ENCODE results near the gene GDPD3. TPM values are rescaled to one million over a fixed set of nuclear protein-coding genes. Genes with fewer than 3 reads are reported as not detected.

GDPD3 gene
- total RNA-seq, 3 donors from 2014 or later (not counting 1 experiment from before 2014, with no cell fraction given): 5.3 to 14.7 (median 9.1) TPM

DNA sequence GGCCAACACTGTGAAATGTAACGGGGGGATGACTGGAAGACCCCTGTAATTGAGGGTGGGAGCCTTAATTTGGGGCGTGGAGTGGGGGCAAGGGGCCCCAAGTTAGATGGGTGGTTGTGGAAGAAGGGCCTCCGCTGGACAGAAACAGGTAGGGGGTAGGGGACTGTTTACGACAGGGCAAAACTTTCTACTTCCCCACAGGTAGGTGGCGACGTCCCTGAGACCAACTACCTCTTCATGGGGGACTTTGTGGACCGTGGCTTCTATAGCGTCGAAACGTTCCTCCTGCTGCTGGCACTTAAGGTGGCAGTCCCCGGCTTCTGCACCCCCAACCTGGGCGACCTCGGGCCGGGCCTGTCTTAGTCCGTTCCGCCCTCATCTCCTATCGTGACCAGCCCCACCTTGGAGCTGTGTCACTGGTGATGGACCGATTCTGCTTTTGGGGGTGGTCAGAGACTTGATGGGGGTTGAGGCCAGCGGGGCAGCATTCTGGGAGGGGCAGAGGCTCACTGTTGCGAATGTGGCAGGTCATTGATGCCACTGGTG is 30.7 kb downstream of the GDPD3 start:
- no peaks in the 10 kb centered on the region for H3K27me3 Mint-ChIP-seq (ENCODE audit: low read depth in 2 of 2)
- WGBS (ENCODE audit: insufficient coverage): 94% methylated on average over 20 of the region's 20 CpGs
- no peak overlapping the region for H3K4me3 Mint-ChIP-seq
- H3K9me3 Mint-ChIP-seq: no peaks in the 10 kb centered on the region
- peaks cover 7 to 28% of the 10 kb centered on the region in 2 donors for H3K4me1 Mint-ChIP-seq
- Histone ChIP-seq H3K27me3 (ENCODE audit: control insufficient read depth, insufficient read depth, low read length) (no peaks in the 10 kb centered on the region), H3K9me3 (ENCODE audit: control insufficient read depth, insufficient read depth, low read length) (no peaks in the 10 kb centered on the region), H3K36me3 (ENCODE audit: control insufficient read depth, insufficient read depth, low read length) (peaks cover 62% of the 10 kb centered on the region), H3K4me3 (ENCODE audit: low read length) (no peak overlapping the region), H3K27ac (ENCODE audit: low read length) (no peak overlapping the region), H3K4me1 (ENCODE audit: control insufficient read depth, insufficient read depth, low read length) (peaks cover 12% of the 10 kb centered on the region)
- H3K36me3 Mint-ChIP-seq: no peaks in the 10 kb centered on the region
- peak overlapping the region in 1 of 2 donors; percentile 65 for H3K27ac Mint-ChIP-seq
- intact Hi-C loops (cut with micrococcal nuclease): no loop called here
- DNase-seq (no peak), ATAC-seq (no peak)
- TF ChIP-seq, protein P1, sequence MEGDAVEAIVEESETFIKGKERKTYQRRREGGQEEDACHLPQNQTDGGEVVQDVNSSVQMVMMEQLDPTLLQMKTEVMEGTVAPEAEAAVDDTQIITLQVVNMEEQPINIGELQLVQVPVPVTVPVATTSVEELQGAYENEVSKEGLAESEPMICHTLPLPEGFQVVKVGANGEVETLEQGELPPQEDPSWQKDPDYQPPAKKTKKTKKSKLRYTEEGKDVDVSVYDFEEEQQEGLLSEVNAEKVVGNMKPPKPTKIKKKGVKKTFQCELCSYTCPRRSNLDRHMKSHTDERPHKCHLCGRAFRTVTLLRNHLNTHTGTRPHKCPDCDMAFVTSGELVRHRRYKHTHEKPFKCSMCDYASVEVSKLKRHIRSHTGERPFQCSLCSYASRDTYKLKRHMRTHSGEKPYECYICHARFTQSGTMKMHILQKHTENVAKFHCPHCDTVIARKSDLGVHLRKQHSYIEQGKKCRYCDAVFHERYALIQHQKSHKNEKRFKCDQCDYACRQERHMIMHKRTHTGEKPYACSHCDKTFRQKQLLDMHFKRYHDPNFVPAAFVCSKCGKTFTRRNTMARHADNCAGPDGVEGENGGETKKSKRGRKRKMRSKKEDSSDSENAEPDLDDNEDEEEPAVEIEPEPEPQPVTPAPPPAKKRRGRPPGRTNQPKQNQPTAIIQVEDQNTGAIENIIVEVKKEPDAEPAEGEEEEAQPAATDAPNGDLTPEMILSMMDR (IDR thresholded peaks at IDR 0.05): no peak

- Mint-ChIP-seq H3K36me3 (no peaks in the 10 kb centered on the region), H3K9me3 (no peaks in the 10 kb centered on the region), H3K4me1 (peaks cover 22 to 59% of the 10 kb centered on the region in 2 donors), H3K27ac (peak overlapping the region in 1 of 2 donors; percentile 14), H3K27me3 (ENCODE audit: low read depth in 2 of 2) (no peaks in the 10 kb centered on the region), H3K4me3 (peak overlapping the region; percentile 28)
- no peak overlapping the region for H3K4me3 ChIP-seq (ENCODE audit: low read length)
- no peak overlapping the region for H3K27ac ChIP-seq (ENCODE audit: low read length)
- WGBS (ENCODE audit: insufficient coverage): 97% methylated on average over 7 of the region's 7 CpGs
- H3K9me3 ChIP-seq (ENCODE audit: control insufficient read depth, insufficient read depth, low read length): no peaks in the 10 kb centered on the region
- H3K27me3 ChIP-seq (ENCODE audit: control insufficient read depth, insufficient read depth, low read length): no peaks in the 10 kb centered on the region
- peaks cover 54% of the 10 kb centered on the region for H3K36me3 ChIP-seq (ENCODE audit: control insufficient read depth, insufficient read depth, low read length)
- TF ChIP-seq, protein P1 (IDR thresholded peaks at IDR 0.05): no peak
- ATAC-seq (no peak), DNase-seq (no peak)
- intact Hi-C loops (cut with micrococcal nuclease): no loop called here
- H3K4me1 ChIP-seq (ENCODE audit: control insufficient read depth, insufficient read depth, low read length): peaks cover 37% of the 10 kb centered on the region
These were observed 33.9 kb downstream of the GDPD3 start for GRCh38 chr16:30079480-30079879.

GRCh38 chr16:30078744-30079143 is 34.6 kb downstream of the GDPD3 start:
- no peaks in the 10 kb centered on the region for H3K9me3 Mint-ChIP-seq
- no peak overlapping the region for H3K4me3 Mint-ChIP-seq
- DNase-seq (no peak), ATAC-seq (no peak)
- H3K36me3 ChIP-seq (ENCODE audit: control insufficient read depth, insufficient read depth, low read length): peaks cover 47% of the 10 kb centered on the region
- no peak overlapping the region for H3K4me3 ChIP-seq (ENCODE audit: low read length)
- H3K27me3 ChIP-seq (ENCODE audit: control insufficient read depth, insufficient read depth, low read length): no peaks in the 10 kb centered on the region
- H3K36me3 Mint-ChIP-seq: no peaks in the 10 kb centered on the region
- peak overlapping the region in 1 of 2 donors; percentile 95 for H3K27ac Mint-ChIP-seq
- peaks cover 22 to 59% of the 10 kb centered on the region in 2 donors for H3K4me1 Mint-ChIP-seq
- intact Hi-C loops (cut with micrococcal nuclease): no loop called here
- no peaks in the 10 kb centered on the region for H3K27me3 Mint-ChIP-seq (ENCODE audit: low read depth in 2 of 2)
- 95% methylated on average over 7 of the region's 7 CpGs for WGBS (ENCODE audit: insufficient coverage)
- no peaks in the 10 kb centered on the region for H3K9me3 ChIP-seq (ENCODE audit: control insufficient read depth, insufficient read depth, low read length)
- peaks cover 37% of the 10 kb centered on the region for H3K4me1 ChIP-seq (ENCODE audit: control insufficient read depth, insufficient read depth, low read length)
- no peak overlapping the region for H3K27ac ChIP-seq (ENCODE audit: low read length)
- TF ChIP-seq, protein P1 (IDR thresholded peaks at IDR 0.05): no peak

GRCh38 chr16:30077656-30078055 is 35.7 kb downstream of the GDPD3 start:
- no peak for ATAC-seq
- no peak for DNase-seq
- Mint-ChIP-seq H3K9me3 (no peaks in the 10 kb centered on the region), H3K36me3 (no peaks in the 10 kb centered on the region), H3K27ac (peak overlapping the region; percentile 94 to 95), H3K27me3 (ENCODE audit: low read depth in 2 of 2) (no peaks in the 10 kb centered on the region), H3K4me3 (peak overlapping the region; percentile 98), H3K4me1 (peaks cover 22 to 53% of the 10 kb centered on the region in 2 donors)
- 80% methylated on average over 6 of the region's 6 CpGs for WGBS (ENCODE audit: insufficient coverage)
- TF ChIP-seq, protein P1 (IDR thresholded peaks at IDR 0.05): no peak
- Histone ChIP-seq H3K4me3 (ENCODE audit: low read length) (no peak overlapping the region), H3K9me3 (ENCODE audit: control insufficient read depth, insufficient read depth, low read length) (no peaks in the 10 kb centered on the region), H3K27ac (ENCODE audit: low read length) (no peak overlapping the region), H3K27me3 (ENCODE audit: control insufficient read depth, insufficient read depth, low read length) (no peaks in the 10 kb centered on the region), H3K4me1 (ENCODE audit: control insufficient read depth, insufficient read depth, low read length) (peaks cover 37% of the 10 kb centered on the region), H3K36me3 (ENCODE audit: control insufficient read depth, insufficient read depth, low read length) (peaks cover 36% of the 10 kb centered on the region)
- intact Hi-C loops (cut with micrococcal nuclease): no loop called here

All from natural killer cell (primary cell).